ENCODE measurements around the gene TRIM41. TPM values are rescaled to one million over a fixed set of nuclear protein-coding genes. Genes with fewer than 3 reads are reported as not detected.
A peak's percentile ranks its signal among the peaks of the same experiment; 100 is the strongest.

The TRIM41 gene
- total and polyA plus RNA-seq, 2 of the 13 experiments (the other 11 are each of a cell fraction or from before 2014, with no cell fraction given), result 10.2 to 16.7 TPM

- TF ChIP-seq SALL1 (CRISPR knock-in tag; IDR thresholded peaks at IDR 0.05) (peak; percentile 55; the same call in 1 of the 2 replicates), ZXDC (CRISPR knock-in tag; IDR thresholded peaks at IDR 0.05) (no peak), ZNF839 (CRISPR knock-in tag; IDR thresholded peaks at IDR 0.05; ENCODE audit: borderline replicate concordance) (no peak), SMAD3 (CRISPR knock-in tag; IDR thresholded peaks at IDR 0.05) (no peak), ZKSCAN1 (IDR thresholded peaks at IDR 0.05; ENCODE audit: low read length) (no peak), CHD4 (IDR thresholded peaks at IDR 0.05; ENCODE audit: borderline replicate concordance, low read length) (peak; percentile 76; the same call in 1 of the 2 replicates), ATF1 (CRISPR knock-in tag; IDR thresholded peaks at IDR 0.05) (no peak), RBFOX2 (IDR thresholded peaks at IDR 0.05; ENCODE audit: low read depth, low read length) (no peak), POLR2G (IDR thresholded peaks at IDR 0.05; ENCODE audit: low read depth, low read length) (no peak), SOX6 (IDR thresholded peaks at IDR 0.05) (no peak), SOX6 (CRISPR knock-in tag; IDR thresholded peaks at IDR 0.05) (no peak), BATF2 (CRISPR knock-in tag; IDR thresholded peaks at IDR 0.05) (no peak), ZNF441 (CRISPR knock-in tag; IDR thresholded peaks at IDR 0.05; ENCODE audit: borderline replicate concordance) (no peak; the same call in 1 of the 2 replicates)
- TF ChIP-seq, protein P1, sequence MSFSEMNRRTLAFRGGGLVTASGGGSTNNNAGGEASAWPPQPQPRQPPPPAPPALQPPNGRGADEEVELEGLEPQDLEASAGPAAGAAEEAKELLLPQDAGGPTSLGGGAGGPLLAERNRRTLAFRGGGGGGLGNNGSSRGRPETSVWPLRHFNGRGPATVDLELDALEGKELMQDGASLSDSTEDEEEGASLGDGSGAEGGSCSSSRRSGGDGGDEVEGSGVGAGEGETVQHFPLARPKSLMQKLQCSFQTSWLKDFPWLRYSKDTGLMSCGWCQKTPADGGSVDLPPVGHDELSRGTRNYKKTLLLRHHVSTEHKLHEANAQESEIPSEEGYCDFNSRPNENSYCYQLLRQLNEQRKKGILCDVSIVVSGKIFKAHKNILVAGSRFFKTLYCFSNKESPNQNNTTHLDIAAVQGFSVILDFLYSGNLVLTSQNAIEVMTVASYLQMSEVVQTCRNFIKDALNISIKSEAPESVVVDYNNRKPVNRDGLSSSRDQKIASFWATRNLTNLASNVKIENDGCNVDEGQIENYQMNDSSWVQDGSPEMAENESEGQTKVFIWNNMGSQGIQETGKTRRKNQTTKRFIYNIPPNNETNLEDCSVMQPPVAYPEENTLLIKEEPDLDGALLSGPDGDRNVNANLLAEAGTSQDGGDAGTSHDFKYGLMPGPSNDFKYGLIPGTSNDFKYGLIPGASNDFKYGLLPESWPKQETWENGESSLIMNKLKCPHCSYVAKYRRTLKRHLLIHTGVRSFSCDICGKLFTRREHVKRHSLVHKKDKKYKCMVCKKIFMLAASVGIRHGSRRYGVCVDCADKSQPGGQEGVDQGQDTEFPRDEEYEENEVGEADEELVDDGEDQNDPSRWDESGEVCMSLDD (CRISPR knock-in tag; IDR thresholded peaks at IDR 0.05; ENCODE audit: borderline replicate concordance), result 0 out of 2 replicates have a peak, but pooled peaks have one; percentile 55
- TF ChIP-seq, protein P2, sequence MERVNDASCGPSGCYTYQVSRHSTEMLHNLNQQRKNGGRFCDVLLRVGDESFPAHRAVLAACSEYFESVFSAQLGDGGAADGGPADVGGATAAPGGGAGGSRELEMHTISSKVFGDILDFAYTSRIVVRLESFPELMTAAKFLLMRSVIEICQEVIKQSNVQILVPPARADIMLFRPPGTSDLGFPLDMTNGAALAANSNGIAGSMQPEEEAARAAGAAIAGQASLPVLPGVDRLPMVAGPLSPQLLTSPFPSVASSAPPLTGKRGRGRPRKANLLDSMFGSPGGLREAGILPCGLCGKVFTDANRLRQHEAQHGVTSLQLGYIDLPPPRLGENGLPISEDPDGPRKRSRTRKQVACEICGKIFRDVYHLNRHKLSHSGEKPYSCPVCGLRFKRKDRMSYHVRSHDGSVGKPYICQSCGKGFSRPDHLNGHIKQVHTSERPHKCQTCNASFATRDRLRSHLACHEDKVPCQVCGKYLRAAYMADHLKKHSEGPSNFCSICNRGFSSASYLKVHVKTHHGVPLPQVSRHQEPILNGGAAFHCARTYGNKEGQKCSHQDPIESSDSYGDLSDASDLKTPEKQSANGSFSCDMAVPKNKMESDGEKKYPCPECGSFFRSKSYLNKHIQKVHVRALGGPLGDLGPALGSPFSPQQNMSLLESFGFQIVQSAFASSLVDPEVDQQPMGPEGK (CRISPR knock-in tag; IDR thresholded peaks at IDR 0.05), result peak; percentile 7; the same call in 1 of the 2 replicates
- TF ChIP-seq, protein P3, sequence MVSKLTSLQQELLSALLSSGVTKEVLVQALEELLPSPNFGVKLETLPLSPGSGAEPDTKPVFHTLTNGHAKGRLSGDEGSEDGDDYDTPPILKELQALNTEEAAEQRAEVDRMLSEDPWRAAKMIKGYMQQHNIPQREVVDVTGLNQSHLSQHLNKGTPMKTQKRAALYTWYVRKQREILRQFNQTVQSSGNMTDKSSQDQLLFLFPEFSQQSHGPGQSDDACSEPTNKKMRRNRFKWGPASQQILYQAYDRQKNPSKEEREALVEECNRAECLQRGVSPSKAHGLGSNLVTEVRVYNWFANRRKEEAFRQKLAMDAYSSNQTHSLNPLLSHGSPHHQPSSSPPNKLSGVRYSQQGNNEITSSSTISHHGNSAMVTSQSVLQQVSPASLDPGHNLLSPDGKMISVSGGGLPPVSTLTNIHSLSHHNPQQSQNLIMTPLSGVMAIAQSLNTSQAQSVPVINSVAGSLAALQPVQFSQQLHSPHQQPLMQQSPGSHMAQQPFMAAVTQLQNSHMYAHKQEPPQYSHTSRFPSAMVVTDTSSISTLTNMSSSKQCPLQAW (CRISPR knock-in tag; IDR thresholded peaks at IDR 0.05), result peak; percentile 54; the same call in 1 of the 2 replicates
Measured at GRCh38 chr5:181215997-181216989, 6.8 kb upstream of the TRIM41 start (continued).
